Fibroblast of mammary gland (primary cell): ENCODE results near the gene TTLL5.
A peak's percentile ranks its signal among the peaks of the same experiment; 100 is the strongest.

ENCODE experiments used
- DNase-seq: peaks from one replicate; pipeline ENCODE4 v3.0.0-alpha.2; 2010; ENCODE audit warnings: low read depth
- H3K4me3 ChIP-seq: 2 replicates; pipeline ENCODE4 v1.5.1; 2011; ENCODE audit warnings: low read depth, mild to moderate bottlenecking, low read length, moderate library complexity; ENCODE audit not compliant: control insufficient read depth
- CTCF ChIP-seq: conservative IDR thresholded peaks from 2 replicates; pipeline ENCODE4 v1.5.1; 2011; ENCODE audit warnings: low read depth, low read length, inconsistent platforms; ENCODE audit not compliant: control insufficient read depth, insufficient read depth

The TTLL5 gene

DNA sequence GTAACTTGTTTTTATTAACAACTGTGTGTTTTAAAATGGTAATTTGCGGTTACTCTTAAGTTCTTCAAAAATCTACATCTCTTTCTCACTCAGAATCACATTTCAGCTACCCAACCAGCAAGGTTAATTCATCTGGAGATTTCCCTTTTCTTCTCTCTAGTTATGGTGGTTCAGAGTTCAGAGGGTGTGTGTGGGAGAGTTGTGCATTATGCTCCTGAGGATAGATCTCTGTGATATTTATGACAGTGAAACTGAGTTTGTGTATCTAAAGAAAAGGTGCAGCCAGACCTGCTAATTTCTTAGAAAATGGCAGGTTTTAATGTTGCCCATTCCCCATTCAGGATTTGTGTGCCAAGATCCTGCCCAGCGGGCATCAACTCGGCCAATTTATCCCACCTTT lies 73.8 kb downstream of the TTLL5 start:
- no peak for DNase-seq
- H3K4me3 ChIP-seq: no peak overlapping the region
- no peak for TF ChIP-seq CTCF

DNA sequence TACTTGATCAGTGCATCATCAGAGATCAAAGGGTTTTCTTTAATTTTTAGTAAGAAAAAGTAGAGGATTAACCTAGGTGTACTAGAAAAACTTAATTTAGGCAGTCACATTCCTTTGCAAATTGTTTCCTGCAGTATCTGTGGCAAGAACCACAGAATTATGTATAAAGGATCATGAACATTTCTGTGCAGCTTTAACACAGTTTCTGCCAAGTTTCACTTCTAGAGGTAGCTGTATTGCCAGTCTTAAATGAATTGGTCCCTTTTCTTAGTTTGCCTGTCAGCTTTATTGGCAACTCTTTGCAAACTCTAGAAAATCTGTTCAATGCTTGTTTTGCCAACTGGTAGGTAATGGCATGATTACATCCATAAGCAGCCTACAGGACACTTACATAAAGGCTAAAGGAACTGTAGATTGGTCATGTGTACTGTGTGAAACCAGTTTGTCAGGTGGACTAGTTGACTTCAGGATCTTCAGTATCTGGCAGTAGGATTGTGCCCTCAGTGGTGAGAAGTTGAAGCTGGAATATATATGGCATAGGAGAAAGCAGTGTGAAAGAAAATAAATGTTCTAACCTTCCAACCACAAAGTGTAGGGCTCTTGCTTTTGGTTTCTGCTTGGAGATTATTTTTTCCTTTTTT lies 75.9 kb downstream of the TTLL5 start:
- no peak for TF ChIP-seq CTCF
- no peak overlapping the region for H3K4me3 ChIP-seq
- DNase-seq: no peak

DNA sequence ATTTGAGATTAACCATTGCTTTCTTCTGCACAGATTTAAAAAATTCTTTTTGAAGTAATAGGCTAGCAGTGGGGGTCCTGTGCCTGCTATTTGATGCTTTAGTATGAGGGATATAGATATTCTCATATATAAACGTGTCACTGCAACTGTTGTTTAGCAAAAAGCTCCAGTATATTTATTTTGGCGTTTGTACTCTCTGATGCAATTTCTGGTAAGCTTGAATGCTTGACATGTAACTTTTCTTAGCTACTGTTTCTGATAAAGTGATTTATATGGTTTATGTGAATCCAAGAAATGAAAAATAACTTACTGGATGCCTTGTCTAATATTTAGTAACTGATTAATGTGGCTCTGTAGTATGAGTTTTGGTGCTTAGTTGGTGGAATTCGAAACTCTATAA lies 77.1 kb downstream of the TTLL5 start:
- no peak for TF ChIP-seq CTCF
- H3K4me3 ChIP-seq: no peak overlapping the region

GRCh38 chr14:75742867-75743266 lies 81.8 kb downstream of the TTLL5 start:
- DNase-seq: no peak
- no peak overlapping the region for H3K4me3 ChIP-seq
- no peak for TF ChIP-seq CTCF

More for the DNA sequence above, 77.1 kb downstream of the TTLL5 start:
- peak; percentile 7 for DNase-seq

DNA sequence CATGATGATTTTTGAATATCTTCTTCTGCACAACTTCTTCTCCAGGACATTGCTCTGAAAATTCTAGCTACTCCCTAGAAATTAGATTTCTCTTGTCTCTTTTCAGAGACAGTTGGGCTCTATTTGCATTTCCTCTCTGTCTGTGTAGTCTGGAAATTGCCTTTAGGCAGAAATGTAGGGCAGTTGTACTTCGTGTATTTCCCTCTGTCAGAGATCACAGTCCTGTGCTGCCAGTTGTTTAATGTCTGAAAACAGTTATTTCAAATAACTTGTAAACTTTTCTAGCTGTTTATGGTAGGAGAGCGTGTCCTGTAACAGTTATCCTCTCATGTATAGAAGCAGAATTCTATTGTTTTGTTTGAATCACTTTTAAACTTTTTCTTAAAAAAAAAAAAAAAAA lies 86.9 kb downstream of the TTLL5 start:
- no peak for DNase-seq
- no peak for TF ChIP-seq CTCF
- no peak overlapping the region for H3K4me3 ChIP-seq

DNA sequence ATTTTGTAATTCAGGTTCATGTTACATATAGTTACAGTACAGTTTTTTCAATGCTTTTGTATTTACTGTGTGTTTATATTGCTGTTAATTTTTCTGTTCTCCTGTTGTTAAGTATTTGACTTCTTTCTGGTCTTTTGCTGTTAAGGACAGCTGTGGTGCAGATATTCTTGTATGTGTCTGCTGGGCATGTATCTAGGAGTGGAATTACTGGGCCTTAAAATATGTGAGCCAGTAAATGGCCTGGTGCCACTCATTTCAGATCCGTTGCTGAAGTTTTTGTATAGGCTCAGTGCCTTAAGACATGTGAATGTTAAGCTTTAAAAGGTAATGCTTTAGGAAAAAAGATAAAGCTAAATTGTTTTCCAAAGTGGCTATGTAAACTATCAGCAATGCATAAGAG lies 87.3 kb downstream of the TTLL5 start:
- TF ChIP-seq CTCF: no peak
- H3K4me3 ChIP-seq: no peak overlapping the region
- DNase-seq: no peak

DNA sequence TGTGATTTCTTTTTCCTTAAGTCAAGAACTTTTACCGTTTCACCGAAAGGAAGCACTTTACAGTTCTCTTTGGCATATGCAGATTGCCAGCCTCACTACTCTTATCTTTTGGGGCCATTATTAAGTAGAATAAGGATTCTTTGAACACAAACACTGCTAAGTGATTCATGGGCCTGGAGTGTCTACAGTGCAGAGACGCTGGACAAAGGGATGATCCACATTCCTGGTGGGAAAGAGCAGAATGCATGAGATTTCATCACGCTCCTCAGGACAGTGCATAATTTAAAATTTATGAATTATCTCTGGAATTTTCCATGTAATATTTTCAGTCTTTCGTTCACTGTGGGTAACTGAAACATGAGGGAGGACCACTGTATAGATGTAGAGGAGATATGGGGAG lies 90.2 kb downstream of the TTLL5 start:
- no peak overlapping the region for H3K4me3 ChIP-seq
- no peak for TF ChIP-seq CTCF
- DNase-seq: peak; percentile 10
